ENCODE results near the gene KRTAP4-8.

DNA sequence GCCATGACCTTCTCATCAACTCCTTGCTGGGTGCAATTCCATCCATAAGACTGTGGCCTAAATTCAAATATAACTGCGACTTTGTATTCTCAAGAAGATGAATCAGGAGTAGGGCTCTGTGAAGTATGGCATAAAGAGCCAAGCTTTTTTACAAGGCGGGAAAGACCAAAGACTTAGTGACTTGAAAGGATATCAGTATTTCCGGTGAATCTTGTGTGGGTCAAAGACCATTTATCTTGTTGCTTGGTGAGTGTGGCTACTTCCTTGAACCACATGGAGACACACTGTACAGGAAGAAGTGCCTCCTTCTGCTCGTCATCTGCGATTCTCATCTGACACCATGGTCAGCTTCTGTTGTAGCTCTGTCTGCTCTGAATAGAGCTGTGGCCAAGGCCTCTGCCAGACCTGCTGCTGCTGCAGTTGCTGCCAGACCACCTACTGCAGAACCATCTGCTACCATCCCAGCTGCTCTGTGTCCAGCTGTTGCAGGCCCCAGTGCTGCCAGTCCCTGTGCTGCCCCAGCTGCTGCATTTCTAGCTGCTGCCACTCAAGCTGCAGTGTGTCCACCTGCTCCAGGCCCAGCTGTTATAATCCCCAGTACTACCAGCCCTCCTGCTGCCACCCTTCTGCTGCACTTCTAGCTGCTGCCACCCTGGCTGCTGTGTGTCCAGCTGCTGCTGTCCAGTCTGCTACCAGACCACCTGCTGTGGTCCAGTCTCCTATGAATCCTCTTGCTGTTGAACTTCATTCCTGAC is 26.2 kb downstream of the KRTAP4-8 start:
- TF ChIP-seq EZH2phosphoT487 (IDR thresholded peaks at IDR 0.05; ENCODE audit: borderline replicate concordance, low read depth, low read length) (no peak), CTCF (conservative IDR thresholded peaks at IDR 0.05; ENCODE audit: low read length) (no peak)

All from OCI-LY7 (cell line).